AG10803 (cell line): Measurements from ENCODE around the gene ALK.

Experiments used
- DNase-seq: peaks from one replicate; pipeline ENCODE4 v3.0.0; 2010; ENCODE audit warnings: low read depth
- H3K4me3 ChIP-seq: 2 replicates; pipeline ENCODE4 v1.5.1; 2011; ENCODE audit warnings: mild to moderate bottlenecking, low read length, control low read depth
- CTCF ChIP-seq: conservative IDR thresholded peaks from 2 replicates; pipeline ENCODE4 v1.5.1; 2011; ENCODE audit warnings: mild to moderate bottlenecking, low read length, control low read depth, inconsistent platforms

The ALK gene

GRCh38 chr2:29389686-29390085 lies 531.7 kb downstream of the ALK start:
- no peak overlapping the region for H3K4me3 ChIP-seq
- no peak for DNase-seq
- no peak for TF ChIP-seq CTCF

GRCh38 chr2:29388071-29388470 lies 533.3 kb downstream of the ALK start:
- H3K4me3 ChIP-seq = no peak overlapping the region
- TF ChIP-seq CTCF = no peak
- DNase-seq = no peak

- H3K4me3 ChIP-seq = no peak overlapping the region
- DNase-seq = no peak
- TF ChIP-seq CTCF = no peak
Measured at GRCh38 chr2:29382486-29382885, 538.9 kb downstream of the ALK start.

GRCh38 chr2:29377788-29378187 lies 543.6 kb downstream of the ALK start:
- DNase-seq = no peak
- no peak for TF ChIP-seq CTCF
- H3K4me3 ChIP-seq = no peak overlapping the region

- no peak overlapping the region for H3K4me3 ChIP-seq
- no peak for TF ChIP-seq CTCF
- no peak for DNase-seq
Measured at GRCh38 chr2:29376541-29376940, 544.8 kb downstream of the ALK start.

GRCh38 chr2:29375843-29376242 lies 545.5 kb downstream of the ALK start:
- no peak for DNase-seq
- TF ChIP-seq CTCF = no peak
- no peak overlapping the region for H3K4me3 ChIP-seq

GRCh38 chr2:29374823-29375222 lies 546.6 kb downstream of the ALK start:
- H3K4me3 ChIP-seq = no peak overlapping the region
- DNase-seq = no peak
- no peak for TF ChIP-seq CTCF
